Kidney (tissue), 14 donors: Measurements from ENCODE around the gene TRIM33. TPM values are rescaled to one million over a fixed set of nuclear protein-coding genes. Genes with fewer than 3 reads are reported as not detected.
"Not testable (repeated sequence)": the region's sequence is repeated elsewhere in the genome, so short reads cannot be mapped to it uniquely, and the experiment has no call there.

Source experiments
- DNase-seq, 5 donors: peaks; one replicate each; pipeline ENCODE4 v3.0.0-alpha.2; 2013 to 2020
- FAIRE-seq: peaks from 2 replicates; lab custom pipeline; 2012; peaks lifted over from hg19 to GRCh38; lab: Jason Lieb, UNC
- H3K27ac ChIP-seq, 2 donors: one replicate each; pipeline ENCODE4 v1.7.0; 2013; ENCODE audit warnings: low read depth in 2 of 2, low read length in 2 of 2, inconsistent platforms in 1 of 2
- H3K27me3 ChIP-seq: one replicate; pipeline ENCODE4 v1.7.1; 2013; ENCODE audit warnings: low read length, inconsistent platforms; ENCODE audit not compliant: control insufficient read depth, insufficient read depth
- H3K36me3 ChIP-seq, 3 donors: one replicate each; pipeline versions ENCODE4 v1.7.0 to v1.7.1; 2013; ENCODE audit warnings: low read length in 3 of 3, control low read depth in 1 of 3, inconsistent platforms in 1 of 3; ENCODE audit not compliant: insufficient read depth in 3 of 3, control insufficient read depth in 2 of 3
- H3K4me1 ChIP-seq, 3 donors: one replicate each; pipeline versions ENCODE4 v1.7.0 to v1.7.1; 2013; ENCODE audit warnings: low read length in 3 of 3, inconsistent platforms in 1 of 3, low read depth in 1 of 3; ENCODE audit not compliant: control insufficient read depth in 2 of 3, insufficient read depth in 2 of 3
- H3K4me3 ChIP-seq, 3 donors: one replicate each; pipeline versions ENCODE4 v1.7.0 to v1.8.1; 2013; ENCODE audit warnings: low read length in 3 of 3, control low read depth in 1 of 3, inconsistent platforms in 1 of 3
- H3K9ac ChIP-seq, 3 donors: one replicate each; pipeline versions ENCODE4 v1.7.0 to v1.7.1; 2013; ENCODE audit warnings: low read length in 3 of 3, control low read depth in 1 of 3, inconsistent platforms in 1 of 3
- H3K9me3 ChIP-seq, 3 donors: one replicate each; pipeline versions ENCODE4 v1.7.0 to v1.7.1; 2013; ENCODE audit warnings: low read length in 3 of 3, control low read depth in 1 of 3, inconsistent platforms in 1 of 3; ENCODE audit not compliant: control insufficient read depth in 2 of 3, insufficient read depth in 1 of 3
- CTCF ChIP-seq: IDR thresholded peaks from 3 replicates; pipeline ENCODE4 v1.5.1; 2012; ENCODE audit warnings: mild to moderate bottlenecking, moderate library complexity, borderline replicate concordance; ENCODE audit not compliant: insufficient read depth; ENCODE audit errors: extremely low read depth
- intact Hi-C: fragments of 100-400 bp; cut with DNase I; formaldehyde crosslinking; loops from one replicate; pipeline ENCODE4 v1.11.1; 2022
- polyA plus RNA-seq: library from polyadenylated mRNA; stranded (reverse); fragments of 350-450 nt; fragmentation: Illumina TruSeq; extraction: RNeasy Lipid Tissue Mini Kit (QIAGEN cat#74804); gene quantifications from one replicate; pipeline ENCODE4 v1.2.3, GENCODE V29; 2014; ENCODE audit warnings: low read depth, low replicate concordance; ENCODE audit not compliant: insufficient read depth
- total RNA-seq: library from RNA; stranded (reverse); fragmentation: NEBNext Ultra II Directional; extraction: Animal tissue kit (Norgen Biotek cat#: 25700); gene quantifications from one replicate; pipeline ENCODE4 v1.2.1, GENCODE V29; 2021
- donor health status: control.
- donor health status: control.
- donor health status: control.
- donor health status: control.
- donor health status: control.
- donor health status: DM: yes; HTN: yes; CAD: no.
- donor health status: Normal renal cell carcinoma (clear cell type).

TRIM33 gene
- total and polyA plus RNA-seq, 2 donors from 2014 or later = 13.3 to 36.2 TPM

- no peaks in the 10 kb centered on the region for H3K9me3 ChIP-seq
- no peak for FAIRE-seq
- no peak overlapping the region for H3K27ac ChIP-seq
- H3K27me3 ChIP-seq = no peaks in the 10 kb centered on the region
- intact Hi-C loops = no loop called here
- no peaks in the 10 kb centered on the region for H3K4me1 ChIP-seq
- no peak for TF ChIP-seq CTCF
- H3K4me3 ChIP-seq = no peak overlapping the region
- no peak for DNase-seq
- no peaks in the 10 kb centered on the region for H3K36me3 ChIP-seq
- no peak overlapping the region for H3K9ac ChIP-seq
Measured at GRCh38 chr1:114490274-114490693, 20.7 kb downstream of the TRIM33 start.

- Histone ChIP-seq H3K36me3 (no peaks in the 10 kb centered on the region), H3K4me3 (no peak overlapping the region), H3K27me3 (no peaks in the 10 kb centered on the region), H3K4me1 (no peaks in the 10 kb centered on the region), H3K27ac (no peak overlapping the region), H3K9me3 (no peaks in the 10 kb centered on the region), H3K9ac (no peak overlapping the region)
- intact Hi-C loops = no loop called here
- TF ChIP-seq CTCF = no peak
- DNase-seq (no peak), FAIRE-seq (no peak)
Measured at GRCh38 chr1:114488739-114489138, 22.3 kb downstream of the TRIM33 start.

GRCh38 chr1:114485286-114485685 lies 25.7 kb downstream of the TRIM33 start:
- H3K9me3 ChIP-seq = no peaks in the 10 kb centered on the region
- DNase-seq (no peak), FAIRE-seq (no peak)
- intact Hi-C loops = no loop called here
- H3K4me3 ChIP-seq = no peak overlapping the region
- no peaks in the 10 kb centered on the region for H3K4me1 ChIP-seq
- H3K9ac ChIP-seq = no peak overlapping the region
- H3K27me3 ChIP-seq = no peaks in the 10 kb centered on the region
- no peak overlapping the region for H3K27ac ChIP-seq
- no peaks in the 10 kb centered on the region for H3K36me3 ChIP-seq
- no peak for TF ChIP-seq CTCF

DNA sequence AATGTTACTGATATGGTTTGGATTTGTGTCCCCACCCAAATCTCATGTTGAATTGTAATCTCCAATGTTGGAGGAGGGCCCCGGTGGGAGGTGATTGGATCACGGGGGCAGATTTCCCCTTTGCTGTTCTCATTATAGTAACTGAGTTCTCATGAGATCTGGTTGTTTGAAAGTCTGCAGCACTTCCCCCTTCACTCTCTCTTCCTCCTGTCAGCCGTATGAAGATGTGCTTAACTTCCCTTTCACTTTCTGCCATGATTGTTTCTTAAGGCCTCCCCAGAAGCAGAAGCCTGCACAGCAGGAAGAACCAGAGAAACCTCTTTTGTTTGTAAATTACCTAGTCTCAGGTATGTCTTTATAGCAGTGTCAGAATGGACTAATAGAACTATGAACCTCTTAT lies 28.4 kb downstream of the TRIM33 start:
- intact Hi-C loops = no loop called here
- H3K9ac ChIP-seq = no peak overlapping the region
- H3K9me3 ChIP-seq = no peaks in the 10 kb centered on the region
- FAIRE-seq = no peak
- H3K4me1 ChIP-seq = no peaks in the 10 kb centered on the region
- TF ChIP-seq CTCF = no peak
- H3K27ac ChIP-seq = no peak overlapping the region
- no peak for DNase-seq
- H3K27me3 ChIP-seq = no peaks in the 10 kb centered on the region
- H3K4me3 ChIP-seq = no peak overlapping the region
- H3K36me3 ChIP-seq = no peaks in the 10 kb centered on the region

DNA sequence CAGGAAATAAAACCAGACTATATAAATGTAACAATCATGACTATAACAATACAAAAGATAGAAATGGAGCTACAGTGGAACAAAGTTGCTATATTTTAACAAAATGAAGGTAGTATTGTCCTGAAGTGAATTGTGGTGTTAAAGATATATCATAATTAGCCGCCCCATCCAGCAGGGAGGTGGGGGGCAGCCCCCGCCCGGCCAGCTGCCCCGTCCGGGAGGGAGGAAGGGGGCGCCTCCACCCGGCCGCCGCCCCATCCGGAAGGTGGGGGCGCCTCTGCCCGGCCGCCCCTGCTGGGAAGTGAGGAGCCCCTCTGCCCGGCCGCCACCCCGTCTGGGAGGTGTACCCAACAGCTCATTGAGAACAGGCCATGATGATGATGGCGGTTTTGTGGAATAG lies 31.4 kb downstream of the TRIM33 start:
- H3K4me1 ChIP-seq, DNase-seq, H3K9me3 ChIP-seq, H3K27me3 ChIP-seq, H3K36me3 ChIP-seq, H3K9ac ChIP-seq, H3K4me3 ChIP-seq, FAIRE-seq, intact Hi-C loops, H3K27ac ChIP-seq: not testable (repeated sequence)
